K562 (cell line): ENCODE data around the gene EPHB1. TPM values are rescaled to one million over a fixed set of nuclear protein-coding genes. Genes with fewer than 3 reads are reported as not detected.

ENCODE experiments used
- ATAC-seq: fragments of 200-7000 bp; cut with Tn5 transposase; 3 replicates; pipeline ENCODE4 v1.9.1; 2020; ENCODE audit warnings: moderate library complexity
- BruUV-seq: library from RNA; stranded (reverse); fragments of 400-500 nt; replicated peaks from 2 replicates; lab custom pipeline; 2021; lab: Mats Ljungman, UMichigan
- CTCF ChIA-PET: fragments of 300-600 bp; formaldehyde crosslinking; extraction: SDS; loops from one replicate; lab custom pipeline; 2021; ENCODE audit warnings: low intra/inter-chr PET ratio; lab: Yijun Ruan, JAX
- POLR2A ChIA-PET: fragments of 300-600, 350-650 bp; sonication (Branson Sonifier 250); formaldehyde crosslinking; extraction: SDS; loops from one replicate; lab custom pipeline; 2021; ENCODE audit warnings: antibody characterized with exemption, inconsistent platforms; lab: Yijun Ruan, JAX
- DNase-seq, 4 experiments: peaks; one replicate each; pipeline versions ENCODE4 v3.0.0 to v3.0.0-alpha.2; 2011 to 2018; ENCODE audit warnings: low spot score in 3 of 4, mixed read lengths in 3 of 4; ENCODE audit errors: extremely low read depth in 1 of 4
- FAIRE-seq: peaks from 2 replicates; lab custom pipeline; 2011; peaks lifted over from hg19 to GRCh38; lab: Jason Lieb, UNC
- H2AFZ ChIP-seq: 2 replicates; pipeline ENCODE4 v1.6.0; 2011; ENCODE audit warnings: low read depth, low read length, control low read depth, inconsistent platforms
- H3K27ac ChIP-seq: fragments of 200-600 bp; 3 replicates; pipeline ENCODE4 v1.8.0; 2011; ENCODE audit warnings: low read depth, mild to moderate bottlenecking, control low read depth, inconsistent platforms, low read length, moderate library complexity, mixed read lengths; ENCODE audit errors: extremely low read depth
- H3K27me3 ChIP-seq, 2 experiments: fragments of 300-600 bp in 1 of 2; 2 replicates in 1 of 2; 3 replicates in 1 of 2; pipeline versions ENCODE4 v1.6.0 to v1.8.0; 2011; ENCODE audit warnings: inconsistent platforms in 2 of 2, low read length in 2 of 2, mild to moderate bottlenecking in 1 of 2, mixed read lengths in 1 of 2, moderate library complexity in 1 of 2; ENCODE audit not compliant: control insufficient read depth in 2 of 2, insufficient read depth in 2 of 2
- H3K36me3 ChIP-seq: fragments of 300-600 bp; 3 replicates; pipeline ENCODE4 v1.8.0; 2011; ENCODE audit warnings: mild to moderate bottlenecking, low read length, inconsistent platforms; ENCODE audit not compliant: control insufficient read depth, insufficient read depth
- H3K4me1 ChIP-seq, 2 experiments: fragments of 200-600 bp in 1 of 2; replicated peaks in 1 of 2; 2 replicates in 1 of 2; 3 replicates in 1 of 2; pipeline versions ENCODE4 v1.5.1 to v1.8.0; 2011; ENCODE audit warnings: inconsistent platforms in 2 of 2, low read length in 2 of 2, mild to moderate bottlenecking in 1 of 2, mixed read lengths in 1 of 2, moderate library complexity in 1 of 2; ENCODE audit not compliant: control insufficient read depth in 2 of 2, insufficient read depth in 2 of 2
- H3K4me2 ChIP-seq: 2 replicates; pipeline ENCODE4 v1.6.1; 2011; ENCODE audit warnings: low read length, control low read depth, inconsistent platforms, mixed read lengths; ENCODE audit not compliant: insufficient read depth
- H3K4me3 ChIP-seq: fragments of 200-600 bp; sonication (generic), shearing (Covaris generic); 2 replicates; pipeline ENCODE4 v1.5.1; 2016; ENCODE audit warnings: control low read depth, inconsistent platforms
- H3K79me2 ChIP-seq: fragments of 200-600 bp; 3 replicates; pipeline ENCODE4 v1.8.0; 2011; ENCODE audit warnings: low read length, inconsistent platforms; ENCODE audit not compliant: control insufficient read depth, insufficient read depth
- H3K9ac ChIP-seq, 2 experiments: 2 replicates each; pipeline versions ENCODE4 v1.6.0 to v1.6.1; 2011; ENCODE audit warnings: low read depth in 2 of 2, low read length in 2 of 2, control low read depth in 1 of 2, inconsistent platforms in 1 of 2, mild to moderate bottlenecking in 1 of 2, mixed read lengths in 1 of 2; ENCODE audit not compliant: insufficient read depth in 1 of 2
- H3K9me1 ChIP-seq: one replicate; pipeline ENCODE4 v1.6.0; 2011; ENCODE audit warnings: inconsistent platforms, mild to moderate bottlenecking, low read length, moderate library complexity; ENCODE audit not compliant: control insufficient read depth, insufficient read depth
- H3K9me3 ChIP-seq: replicated peaks from 2 replicates; pipeline ENCODE4 v1.5.1; 2011; ENCODE audit warnings: low read depth, low read length, inconsistent platforms; ENCODE audit not compliant: control insufficient read depth, insufficient read depth
- H4K20me1 ChIP-seq: replicated peaks from 2 replicates; pipeline ENCODE4 v1.6.1; 2011; ENCODE audit warnings: low read length, inconsistent platforms, mixed read lengths; ENCODE audit not compliant: control insufficient read depth, insufficient read depth
- CBFB ChIP-seq: sonication (generic); formaldehyde crosslinking; IDR thresholded peaks from 2 replicates; pipeline ENCODE4 v1.4.0; 2020; ENCODE audit warnings: mild to moderate bottlenecking, missing genetic modification reagents
- CBX8 ChIP-seq: fragments of 200-600 bp; sonication (generic); IDR thresholded peaks from 2 replicates; pipeline ENCODE4 v1.6.1; 2012; ENCODE audit warnings: borderline replicate concordance, mixed run types, low read depth, mild to moderate bottlenecking, moderate library complexity, mixed read lengths, low read length, control low read depth, inconsistent platforms; ENCODE audit not compliant: poor library complexity, severe bottlenecking; ENCODE audit errors: extremely low read depth
- FOXA3 ChIP-seq, 2 experiments: fragments of 450-650 bp in 1 of 2; sonication (generic) in 1 of 2; formaldehyde crosslinking; IDR thresholded peaks in 1 of 2; conservative IDR thresholded peaks in 1 of 2; 2 replicates each; pipeline versions ENCODE4 v1.4.0 to v1.8.0; 2020 to 2022; ENCODE audit warnings: mild to moderate bottlenecking in 2 of 2, missing genetic modification reagents in 1 of 2
- MCM3 ChIP-seq: fragments of 450-650 bp; IDR thresholded peaks from 2 replicates; pipeline ENCODE4 v1.6.1; 2016
- MEF2A ChIP-seq: IDR thresholded peaks from 2 replicates; pipeline ENCODE4 v1.6.1; 2011; ENCODE audit warnings: low read depth, mild to moderate bottlenecking, low read length, moderate library complexity; ENCODE audit not compliant: control insufficient read depth
- MXD1 ChIP-seq: fragments of 250-450 bp; sonication (Bioruptor Pico); IDR thresholded peaks from 2 replicates; pipeline ENCODE4 v1.8.0; 2021; ENCODE audit warnings: borderline replicate concordance, mild to moderate bottlenecking, moderate library complexity; ENCODE audit not compliant: poor library complexity, severe bottlenecking
- NCOA4 ChIP-seq: fragments of 450-650 bp; IDR thresholded peaks from 2 replicates; pipeline ENCODE4 v1.6.1; 2018; ENCODE audit warnings: mild to moderate bottlenecking; ENCODE audit not compliant: partially characterized antibody
- NRF1 ChIP-seq, 2 experiments: fragments of 450-650 bp; IDR thresholded peaks in 1 of 2; conservative IDR thresholded peaks in 1 of 2; 2 replicates each; pipeline ENCODE4 v1.6.1; 2014; ENCODE audit warnings: mild to moderate bottlenecking in 2 of 2
- RBM39 ChIP-seq: fragments of 200-400 bp; formaldehyde crosslinking; optimal IDR thresholded peaks from 2 replicates; pipeline ENCODE3; 2018; ENCODE audit warnings: low read depth, low read length
- SFPQ ChIP-seq: fragments of 200-400 bp; formaldehyde crosslinking; IDR thresholded peaks from 2 replicates; pipeline ENCODE4 v1.6.1; 2017; ENCODE audit warnings: mild to moderate bottlenecking, low read depth, low read length, moderate library complexity
- SMAD3 ChIP-seq: fragments of 450-650 bp; formaldehyde crosslinking; conservative IDR thresholded peaks from 2 replicates; pipeline ENCODE4 v1.4.0; 2020; ENCODE audit warnings: mild to moderate bottlenecking
- STAT5A ChIP-seq: IDR thresholded peaks from 2 replicates; pipeline ENCODE4 v1.6.1; 2012; ENCODE audit warnings: low read length, inconsistent platforms, borderline replicate concordance
- SUPT5H ChIP-seq: fragments of 450-650 bp; IDR thresholded peaks from 2 replicates; pipeline ENCODE4 v1.6.1; 2016
- ZBTB33 ChIP-seq: sonication (generic); formaldehyde crosslinking; IDR thresholded peaks from 2 replicates; pipeline ENCODE4 v1.8.1; 2023; ENCODE audit warnings: mild to moderate bottlenecking, missing genetic modification reagents
- ZNF589 ChIP-seq: fragments of 200-800 bp; sonication (Bioruptor generic); IDR thresholded peaks from 2 replicates; pipeline ENCODE4 v1.6.1; 2016; ENCODE audit warnings: low read depth, missing genetic modification characterization, missing compliant biosample characterization
- ZNF696 ChIP-seq: fragments of 250-450 bp; sonication (Bioruptor Pico); conservative IDR thresholded peaks from 2 replicates; pipeline ENCODE4 v1.4.0; 2020; ENCODE audit warnings: mild to moderate bottlenecking, moderate library complexity
- WGBS: fragments of 100-300 bp; shearing (Covaris generic); methylation state at CpG from one replicate; pipeline ENCODE4 v1.1.6; 2016; ENCODE audit warnings: low coverage, mixed read lengths; ENCODE audit not compliant: insufficient coverage; ENCODE audit errors: missing lambda C conversion rate; 5-methylcytosine and 5-hydroxymethylcytosine counted together
- in situ Hi-C: fragments of 300-500 bp; cut with MboI; formaldehyde crosslinking; loops from 4 replicates; pipeline ENCODE4 v1.15.0; 2018; ENCODE audit warnings: inconsistent platforms, mixed read lengths
- intact Hi-C: fragments of 100-400 bp; cut with micrococcal nuclease; formaldehyde crosslinking; loops from 2 replicates; pipeline ENCODE4 v1.14.2; 2022
- polyA plus RNA-seq, 8 experiments: library from polyadenylated mRNA; depleted of rRNA in 4 of 8; stranded (reverse) in 5 of 8; unstranded in 3 of 8; fragments of >200 nt; fragmentation: Nextera tagmentation in 2 of 8; fragmentation: Illumina TruSeq in 1 of 8; extraction: Ambion mirVana in 2 of 8; extraction: Trizol in 1 of 8; gene quantifications; 2 replicates each; pipeline versions ENCODE4 v1.2.1 to v1.2.3, GENCODE V29; 2011 to 2014; ENCODE audit warnings: inconsistent platforms in 1 of 8, missing spikeins in 1 of 8
- total RNA-seq, 7 experiments: library from RNA; depleted of rRNA in 6 of 7; stranded (reverse); fragments of >200 nt in 6 of 7; fragmentation: Illumina TruSeq in 2 of 7; extraction: Trizol in 2 of 7; gene quantifications; 2 replicates each; pipeline versions ENCODE4 v1.2.1 to v1.2.3, GENCODE V29; 2011 to 2021; ENCODE audit warnings: low replicate concordance in 1 of 7

Gene EPHB1
- total and polyA plus RNA-seq, 9 of the 15 experiments (the other 6 are each of a cell fraction or from before 2014, with no cell fraction given), result 0.29 TPM; not detected in 8

GRCh38 chr3:134910026-134910425 lies 115.0 kb downstream of the EPHB1 start:
- no peak for TF ChIP-seq MCM3
- no peak for TF ChIP-seq SMAD3
- TF ChIP-seq MEF2A, result no peak
- no peak for TF ChIP-seq ZBTB33 (CRISPR knock-in tag)
- TF ChIP-seq CBX8, result no peak
- TF ChIP-seq SFPQ, result no peak
- TF ChIP-seq CBFB, result no peak
- no peak for TF ChIP-seq ZNF696 (CRISPR knock-in tag)
- TF ChIP-seq ZNF589 (CRISPR knock-in tag), result no peak
- no peak for TF ChIP-seq MXD1 (CRISPR knock-in tag)
- TF ChIP-seq STAT5A, result no peak
- TF ChIP-seq SUPT5H, result no peak
- no peak for TF ChIP-seq NCOA4
- no peak for TF ChIP-seq FOXA3 (CRISPR knock-in tag; conservative IDR thresholded peaks at IDR 0.05 in 1 of 2, IDR thresholded peaks at IDR 0.05 in 1 of 2)
- no peak for TF ChIP-seq NRF1 (conservative IDR thresholded peaks at IDR 0.05 in 1 of 2, IDR thresholded peaks at IDR 0.05 in 1 of 2)
- TF ChIP-seq RBM39, result no peak
- in situ Hi-C loops, result no loop called here
- no peaks in the 10 kb centered on the region for H3K9me1 ChIP-seq
- H3K27ac ChIP-seq, result no peak overlapping the region
- H2AFZ ChIP-seq, result no peak overlapping the region
- FAIRE-seq (no peak), DNase-seq (no peak), ATAC-seq (no peak)
- no peaks in the 10 kb centered on the region for H3K36me3 ChIP-seq
- H3K27me3 ChIP-seq, result no peaks in the 10 kb centered on the region
- no peaks in the 10 kb centered on the region for H4K20me1 ChIP-seq
- POLR2A ChIA-PET, result no interaction called here
- H3K9ac ChIP-seq, result no peak overlapping the region
- H3K4me3 ChIP-seq, result no peak overlapping the region
- H3K4me2 ChIP-seq, result no peak overlapping the region
- no peaks in the 10 kb centered on the region for H3K4me1 ChIP-seq
- CTCF ChIA-PET, result no interaction called here
- intact Hi-C loops, result no loop called here
- no peaks in the 10 kb centered on the region for H3K9me3 ChIP-seq
- no CpG with 5 or more reads among the region's 2 CpGs for WGBS
- H3K79me2 ChIP-seq, result no peaks in the 10 kb centered on the region
- no TSS peak for BruUV-seq
